HG03045 (cell line): ENCODE data around the gene BAIAP2L1.

Source experiments
- ATAC-seq: cut with Tn5 transposase; IDR thresholded peaks from one replicate; pipeline ENCODE4 v1.9.1; 2021; ENCODE audit warnings: mild to moderate bottlenecking, moderate library complexity; ENCODE audit not compliant: unreplicated experiment

Gene BAIAP2L1

GRCh38 chr7:98281757-98282606 is 118.9 kb downstream of the BAIAP2L1 start:
- peak; percentile 40 for ATAC-seq

GRCh38 chr7:98280791-98281756 is 119.8 kb downstream of the BAIAP2L1 start, which contains the start of gene BRI3:
Gene BRI3, plus strand, starts transcription at chr7:98281686. Its CDS starts 110 bp downstream, at chr7:98281796.
- peak; percentile 79 for ATAC-seq

- no peak for ATAC-seq
These were observed 120.6 kb downstream of the BAIAP2L1 start for GRCh38 chr7:98280296-98280695.

GRCh38 chr7:98278936-98279335 is 122.0 kb downstream of the BAIAP2L1 start:
- no peak for ATAC-seq

GRCh38 chr7:98278408-98278807 is 122.5 kb downstream of the BAIAP2L1 start:
- no peak for ATAC-seq

GRCh38 chr7:98276241-98276761 is 124.6 kb downstream of the BAIAP2L1 start:
- no peak for ATAC-seq

- ATAC-seq = no peak
These were observed 133.6 kb downstream of the BAIAP2L1 start for GRCh38 chr7:98267303-98267702.

- no peak for ATAC-seq
These were observed 134.1 kb downstream of the BAIAP2L1 start for GRCh38 chr7:98266840-98267239.

- no peak for ATAC-seq
These were observed 135.0 kb downstream of the BAIAP2L1 start for GRCh38 chr7:98265841-98266271.

- no peak for ATAC-seq
These were observed 143.2 kb downstream of the BAIAP2L1 start for GRCh38 chr7:98257701-98258100.

GRCh38 chr7:98256431-98256830 is 144.5 kb downstream of the BAIAP2L1 start:
- ATAC-seq = no peak

- no peak for ATAC-seq
These were observed 145.8 kb downstream of the BAIAP2L1 start for GRCh38 chr7:98254951-98255610.

- ATAC-seq = no peak
These were observed 146.4 kb downstream of the BAIAP2L1 start for GRCh38 chr7:98254516-98254915.

- no peak for ATAC-seq
These were observed 148.3 kb downstream of the BAIAP2L1 start for GRCh38 chr7:98252425-98253054.

GRCh38 chr7:98251601-98252424 is 149.1 kb downstream of the BAIAP2L1 start, which contains the start of gene TECPR1:
Gene TECPR1, minus strand, starts transcription at chr7:98252232. Its CDS starts 6,086 bp downstream, at chr7:98246146.
- ATAC-seq = peak; percentile 99

- peak; percentile 16 for ATAC-seq
These were observed 149.7 kb downstream of the BAIAP2L1 start for GRCh38 chr7:98251231-98251600.

- no peak for ATAC-seq
These were observed 150.1 kb downstream of the BAIAP2L1 start for GRCh38 chr7:98250789-98251188.

GRCh38 chr7:98249106-98249505 is 151.8 kb downstream of the BAIAP2L1 start:
- ATAC-seq = no peak

- ATAC-seq = no peak
These were observed 152.7 kb downstream of the BAIAP2L1 start for GRCh38 chr7:98248156-98248555.
